HepG2 (cell line): ENCODE data around the gene DUSP2. TPM values are rescaled to one million over a fixed set of nuclear protein-coding genes. Genes with fewer than 3 reads are reported as not detected.

Source experiments
- ATAC-seq: fragments of 200-7000 bp; cut with Tn5 transposase; 3 replicates; pipeline ENCODE4 v1.9.1; 2020; ENCODE audit warnings: mild to moderate bottlenecking, moderate library complexity
- Bru-seq: library from RNA; stranded (reverse); fragments of 400-500 nt; gene quantifications from one replicate; lab custom pipeline; 2021; lab: Mats Ljungman, UMichigan
- BruChase-seq, 2 experiments: library from RNA; stranded (reverse); fragments of 400-500 nt; gene quantifications; one replicate each; lab custom pipeline; 2021; lab: Mats Ljungman, UMichigan
- BruUV-seq: library from RNA; stranded (reverse); fragments of 400-500 nt; replicated peaks from 2 replicates; lab custom pipeline; 2021; lab: Mats Ljungman, UMichigan
- CTCF ChIA-PET: fragments of 300-600 bp; formaldehyde crosslinking; extraction: SDS; loops from one replicate; lab custom pipeline; 2021; ENCODE audit warnings: low total read pairs, inconsistent platforms, low intra/inter-chr PET ratio; lab: Yijun Ruan, JAX
- POLR2A ChIA-PET: fragments of 350-600 bp; sonication (Branson Sonifier 250); formaldehyde crosslinking; loops from one replicate; lab custom pipeline; 2020; ENCODE audit warnings: antibody characterized with exemption, inconsistent platforms; lab: Yijun Ruan, JAX
- DNase-seq: peaks from one replicate; pipeline ENCODE4 v3.0.0-alpha.2; 2015; ENCODE audit warnings: low spot score
- FAIRE-seq: peaks from 3 replicates; lab custom pipeline; 2011; peaks lifted over from hg19 to GRCh38; lab: Jason Lieb, UNC
- H2AFZ ChIP-seq: one replicate; pipeline ENCODE4 v1.6.1; 2011; ENCODE audit warnings: low read length, inconsistent platforms
- H3K27ac ChIP-seq: fragments of 300-600 bp; 3 replicates; pipeline ENCODE4 v1.8.0; 2011; ENCODE audit warnings: mixed run types, mild to moderate bottlenecking, mixed read lengths, low read length, inconsistent platforms; ENCODE audit not compliant: insufficient read depth; ENCODE audit errors: extremely low read length
- H3K27me3 ChIP-seq, 2 experiments: fragments of 200-600 bp in 1 of 2; 2 replicates in 1 of 2; 3 replicates in 1 of 2; pipeline versions ENCODE4 v1.6.0 to v1.8.0; 2011; ENCODE audit warnings: low read length in 2 of 2, mild to moderate bottlenecking in 2 of 2, moderate library complexity in 2 of 2, inconsistent platforms in 1 of 2; ENCODE audit not compliant: insufficient read depth in 2 of 2, control insufficient read depth in 1 of 2
- H3K36me3 ChIP-seq, 2 experiments: fragments of 200-600 bp in 1 of 2; replicated peaks in 1 of 2; 2 replicates in 1 of 2; 3 replicates in 1 of 2; pipeline versions ENCODE4 v1.5.1 to v1.8.0; 2011; ENCODE audit warnings: low read length in 2 of 2, inconsistent platforms in 1 of 2; ENCODE audit not compliant: insufficient read depth in 2 of 2, control insufficient read depth in 1 of 2
- H3K4me1 ChIP-seq: 2 replicates; pipeline ENCODE4 v1.5.1; 2012; ENCODE audit warnings: low read length, inconsistent platforms; ENCODE audit not compliant: insufficient read depth
- H3K4me2 ChIP-seq: 2 replicates; pipeline ENCODE4 v1.6.0; 2011; ENCODE audit warnings: low read depth, low read length, inconsistent platforms
- H3K4me3 ChIP-seq, 3 experiments: fragments of 200-600 bp in 1 of 3; sonication (generic), shearing (Covaris generic) in 1 of 3; replicated peaks in 1 of 3; 2 replicates each; pipeline ENCODE4 v1.5.1; 2011 to 2016; ENCODE audit warnings: low read length in 3 of 3, inconsistent platforms in 2 of 3, low read depth in 2 of 3, mild to moderate bottlenecking in 2 of 3, control low read depth in 1 of 3, mixed read lengths in 1 of 3; ENCODE audit not compliant: insufficient read depth in 1 of 3
- H3K79me2 ChIP-seq: one replicate; pipeline ENCODE4 v1.6.1; 2011; ENCODE audit warnings: low read length, inconsistent platforms; ENCODE audit not compliant: insufficient read depth
- H3K9ac ChIP-seq: 2 replicates; pipeline ENCODE4 v1.6.0; 2011; ENCODE audit warnings: mild to moderate bottlenecking, low read depth, low read length, inconsistent platforms; ENCODE audit not compliant: insufficient read depth
- H3K9me3 ChIP-seq: 2 replicates; pipeline ENCODE4 v1.5.1; 2012; ENCODE audit warnings: mild to moderate bottlenecking, low read length
- H4K20me1 ChIP-seq: 2 replicates; pipeline ENCODE4 v1.6.0; 2011; ENCODE audit warnings: inconsistent platforms, mild to moderate bottlenecking, low read length, moderate library complexity; ENCODE audit not compliant: insufficient read depth
- POLR2AphosphoS2 ChIP-seq: IDR thresholded peaks from 2 replicates; pipeline ENCODE4 v1.6.1; 2011; ENCODE audit warnings: low read depth, low read length, improper control_type of control experiment
- SRF ChIP-seq: IDR thresholded peaks from 2 replicates; pipeline ENCODE4 v1.6.1; 2011; ENCODE audit warnings: mild to moderate bottlenecking, low read depth, low read length, moderate library complexity
- WGBS: methylation state at CpG from one replicate; pipeline ENCODE4 v1.1.6; 2017; ENCODE audit warnings: low lambda C conversion rate; 5-methylcytosine and 5-hydroxymethylcytosine counted together
- in situ Hi-C: cut with HindIII; loops from 2 replicates; pipeline ENCODE4 v1.10.0; 2017; ENCODE audit warnings: low pct_unique_long_range_greater_than_20kb; ENCODE audit not compliant: extremely low pct_ligation_motif_present
- intact Hi-C: fragments of 100-400 bp; cut with micrococcal nuclease; formaldehyde crosslinking; loops from one replicate; pipeline ENCODE4 v1.10.0; 2022; ENCODE audit not compliant: unreplicated experiment
- long read RNA-seq, 2 experiments: library from RNA in 1 of 2; library from polyadenylated mRNA in 1 of 2; stranded (forward) in 1 of 2; unstranded in 1 of 2; transcript quantifications; one replicate each; pipeline ENCODE4 v2.0.0, GENCODE V29; 2019 to 2022
- polyA minus RNA-seq, 3 experiments: library from RNA; depleted of rRNA, polyadenylated mRNA; stranded (reverse); fragments of >200 nt; gene quantifications; 2 replicates each; pipeline ENCODE4 v1.2.3, GENCODE V29; 2011; ENCODE audit warnings: low replicate concordance in 1 of 3
- polyA plus RNA-seq, 8 experiments: library from polyadenylated mRNA; depleted of rRNA in 3 of 8; stranded (reverse) in 7 of 8; unstranded in 1 of 8; fragments of >200 nt; fragmentation: Illumina TruSeq in 4 of 8; extraction: Trizol in 4 of 8; gene quantifications; 2 replicates each; pipeline versions ENCODE4 v1.2.1 to v1.2.3, GENCODE V29; 2011 to 2016; ENCODE audit warnings: low read depth in 4 of 8, missing spikeins in 1 of 8, mixed read lengths in 1 of 8; ENCODE audit not compliant: insufficient read depth in 1 of 8
- total RNA-seq, 5 experiments: library from RNA; depleted of rRNA; stranded (reverse); fragments of >200 nt; fragmentation: Illumina TruSeq; extraction: Trizol; gene quantifications; 2 replicates each; pipeline ENCODE4 v1.2.3, GENCODE V29; 2016; ENCODE audit warnings: low read depth in 1 of 5

Gene DUSP2
- total RNA-seq (2016; rRNA removed; fragmentation: Illumina TruSeq; extraction: Trizol): not detected in 2 replicates
- total RNA-seq (2016; cell fraction: cytosol; rRNA removed; fragmentation: Illumina TruSeq; extraction: Trizol; ENCODE audit: low read depth): not detected in 2 replicates
- total RNA-seq (2016; cell fraction: insoluble cytoplasmic fraction; rRNA removed; fragmentation: Illumina TruSeq; extraction: Trizol): not detected in 2 replicates
- not detected in 2 replicates for total RNA-seq (2016; cell fraction: membrane; rRNA removed; fragmentation: Illumina TruSeq; extraction: Trizol)
- total RNA-seq (2016; cell fraction: nucleus; rRNA removed; fragmentation: Illumina TruSeq; extraction: Trizol): not detected in 2 replicates
- not detected in 2 replicates for polyA plus RNA-seq (2011; rRNA removed)
- polyA plus RNA-seq (2011; cell fraction: cytosol; rRNA removed): 0.04 TPM in 1 of 2 replicates, not detected in the other
- 0.12 and 0.18 TPM in 2 replicates for polyA plus RNA-seq (2011; cell fraction: nucleus; rRNA removed)
- polyA plus RNA-seq (2012): not detected in 2 replicates
- polyA plus RNA-seq (2016; cell fraction: cytosol; fragmentation: Illumina TruSeq; extraction: Trizol; ENCODE audit: low read depth): not detected in 2 replicates
- polyA plus RNA-seq (2016; cell fraction: insoluble cytoplasmic fraction; fragmentation: Illumina TruSeq; extraction: Trizol; ENCODE audit: low read depth): not detected in 2 replicates
- polyA plus RNA-seq (2016; cell fraction: membrane; fragmentation: Illumina TruSeq; extraction: Trizol; ENCODE audit: low read depth): not detected in 2 replicates
- not detected in 2 replicates for polyA plus RNA-seq (2016; cell fraction: nucleus; fragmentation: Illumina TruSeq; extraction: Trizol; ENCODE audit: insufficient read depth, low read depth)
- 103 TPM in 1 of 2 replicates, not detected in the other for polyA minus RNA-seq (2011; rRNA and poly(A)+ RNA removed; ENCODE audit: low replicate concordance)
- 0.69 and 1.3 TPM in 2 replicates for polyA minus RNA-seq (2011; cell fraction: cytosol; rRNA and poly(A)+ RNA removed)
- polyA minus RNA-seq (2011; cell fraction: nucleus; rRNA and poly(A)+ RNA removed): 0.25 and 0.52 TPM in 2 replicates
- percentile 17 among the genes with signal in this experiment for Bru-seq, nascent RNA
- percentile 19 among the genes with signal in this experiment for BruChase-seq, experiment 1, labeled RNA remaining after a 6-hour chase
- BruChase-seq, experiment 2, labeled RNA remaining after a 2-hour chase: percentile 17 among the genes with signal in this experiment
- long read RNA-seq, experiment 1: 0 reads
- long read RNA-seq, experiment 2: 0 reads

- Histone ChIP-seq H3K9me3 (no peaks in the 10 kb centered on the region), H3K4me3 (peak within 1 kb of the TSS in 1 of 3 experiments; percentile 17; a peak in 1 of 6 replicates), H3K4me1 (peaks cover 15% of the 10 kb centered on the region), H3K36me3 (no peaks in the 10 kb centered on the region), H3K27ac (no peak within 1 kb of the TSS), H3K9ac (no peak within 1 kb of the TSS), H2AFZ (no peak within 1 kb of the TSS), H3K79me2 (no peaks in the 10 kb centered on the region), H3K27me3 (peaks cover 11 to 67% of the 10 kb centered on the region in 2 experiments; a peak in 4 of 5 replicates), H4K20me1 (no peaks in the 10 kb centered on the region), H3K4me2 (peak within 1 kb of the TSS; percentile 26; the same call in 1 of the 2 replicates)
- no peak for TF ChIP-seq POLR2AphosphoS2
- 0 out of 2 replicates have a peak, but pooled peaks have one; percentile 13 for TF ChIP-seq SRF
- intact Hi-C loops (no loop called here), in situ Hi-C loops (loop anchor here (25.0 kb wide), 1 partner anchor 367 kb away; the partner anchor contains the start of gene NEURL3)
- no peak for ATAC-seq
- FAIRE-seq: no peak
- ChIA-PET POLR2A (no interaction called here), CTCF (no interaction called here)
- 81% methylated on average over 94 of the region's 94 CpGs for WGBS
- no TSS peak for BruUV-seq
- no peak for DNase-seq
These were observed at the start of gene DUSP2 for GRCh38 chr2:96145036-96145847. DUSP2 (minus strand) TSS chr2:96145440; CDS start chr2:96145354, 86 bp downstream.
